Measurements from ENCODE around the gene DNAAF3.

Gene DNAAF3

GRCh38 chr19:55115446-55116065, 50.9 kb downstream of the DNAAF3 start:
- DNase-seq: no peak

GRCh38 chr19:55114566-55115145, 51.8 kb downstream of the DNAAF3 start:
- no peak for DNase-seq

- DNase-seq: no peak
Measured at GRCh38 chr19:55113570-55114039, 52.8 kb downstream of the DNAAF3 start.

GRCh38 chr19:55112777-55113569, 53.4 kb downstream of the DNAAF3 start:
- no peak for DNase-seq

- no peak for DNase-seq
Measured at GRCh38 chr19:55112246-55112776, 54.1 kb downstream of the DNAAF3 start.

- no peak for DNase-seq
Measured at GRCh38 chr19:55111238-55111831, 55.1 kb downstream of the DNAAF3 start.

- no peak for DNase-seq
Measured at GRCh38 chr19:55109527-55110291, 56.7 kb downstream of the DNAAF3 start.
